ENCODE measurements around the gene ZFAND6.
"Not testable (repeated sequence)": the region's sequence is repeated elsewhere in the genome, so short reads cannot be mapped to it uniquely, and the experiment has no call there.

ZFAND6 gene

GRCh38 chr15:80090879-80091503 lies 31.5 kb downstream of the ZFAND6 start:
- DNase-seq (ENCODE audit: low read depth in 1 of 2, low spot score in 1 of 2), result peak in 1 of 2 experiments; percentile 11
- in situ Hi-C loops (cut with HindIII; ENCODE audit: low pct_unique_long_range_greater_than_20kb, low sequenced_read_pairs), result no loop called here
- no peak for TF ChIP-seq JUND (IDR thresholded peaks at IDR 0.05; ENCODE audit: low read depth)

GRCh38 chr15:80093854-80094418 lies 34.5 kb downstream of the ZFAND6 start:
- TF ChIP-seq JUND (IDR thresholded peaks at IDR 0.05; ENCODE audit: low read depth), result no peak
- in situ Hi-C loops (cut with HindIII; ENCODE audit: low pct_unique_long_range_greater_than_20kb, low sequenced_read_pairs), result no loop called here
- DNase-seq (ENCODE audit: low read depth in 1 of 2, low spot score in 1 of 2), result peak in 1 of 2 experiments; percentile 35

DNA sequence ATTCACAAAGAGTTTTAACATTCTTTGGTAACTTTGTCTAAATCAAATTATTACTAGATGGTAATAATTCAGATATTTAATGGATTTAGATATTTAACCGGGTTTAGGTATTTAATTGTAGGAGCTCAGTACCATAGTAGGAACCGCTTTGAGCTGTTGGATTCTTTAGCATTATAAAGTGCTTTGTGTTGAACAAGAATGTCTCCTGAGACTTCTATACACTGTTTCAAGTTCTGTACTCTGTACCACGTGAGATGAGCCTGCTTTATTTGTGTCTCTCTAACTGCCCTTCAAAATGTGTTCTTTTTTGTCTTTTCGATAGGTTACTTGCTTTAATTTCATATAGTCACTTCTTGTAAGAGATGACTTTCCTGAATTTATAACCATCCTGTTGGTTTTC lies 36.0 kb downstream of the ZFAND6 start:
- in situ Hi-C loops (cut with HindIII; ENCODE audit: low pct_unique_long_range_greater_than_20kb, low sequenced_read_pairs), result no loop called here
- no peak for TF ChIP-seq JUND (IDR thresholded peaks at IDR 0.05; ENCODE audit: low read depth)
- no peak for DNase-seq (ENCODE audit: low read depth in 1 of 2, low spot score in 1 of 2)

DNA sequence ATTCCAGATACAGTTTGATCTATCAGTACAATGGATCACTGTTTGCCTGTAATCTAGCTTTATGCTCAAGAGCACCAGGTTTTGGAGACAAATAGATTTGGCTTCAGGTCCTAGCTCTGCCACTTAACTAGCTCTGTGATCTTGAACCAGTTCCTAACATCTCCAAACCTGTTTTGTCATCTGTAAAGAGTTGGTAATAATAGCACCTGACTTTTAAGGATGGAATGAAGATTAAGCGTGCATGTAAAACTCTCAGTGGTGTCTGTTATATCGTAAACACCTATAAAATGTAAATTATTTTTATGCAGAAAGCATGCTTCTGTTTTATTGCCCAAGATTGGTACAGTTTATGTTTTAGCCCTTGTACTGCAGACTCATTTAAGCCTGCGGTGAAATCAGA lies 36.5 kb downstream of the ZFAND6 start:
- in situ Hi-C loops (cut with HindIII; ENCODE audit: low pct_unique_long_range_greater_than_20kb, low sequenced_read_pairs), result no loop called here
- DNase-seq (ENCODE audit: low read depth in 1 of 2, low spot score in 1 of 2), result peak in 1 of 2 experiments; percentile 43
- TF ChIP-seq JUND (IDR thresholded peaks at IDR 0.05; ENCODE audit: low read depth), result no peak

DNA sequence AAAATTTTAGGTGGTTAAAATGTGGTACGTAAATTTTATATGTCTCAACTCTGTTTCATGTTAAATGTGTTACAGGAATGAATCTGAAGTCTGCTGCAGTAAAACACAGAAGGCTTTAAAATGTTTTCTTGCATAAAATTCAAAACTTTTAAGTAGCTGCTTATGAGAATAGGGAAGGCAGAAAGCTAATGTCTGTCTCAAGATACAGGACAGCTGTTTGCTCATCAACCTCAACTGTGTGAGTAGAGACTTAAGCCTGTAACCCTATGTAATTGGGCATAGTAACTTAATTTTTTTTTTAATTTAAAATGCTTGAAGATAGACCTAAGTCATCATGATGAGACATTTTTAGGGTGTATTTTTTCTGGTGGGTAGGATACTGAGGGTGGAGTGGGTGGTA lies 38.9 kb downstream of the ZFAND6 start:
- no peak for TF ChIP-seq JUND (IDR thresholded peaks at IDR 0.05; ENCODE audit: low read depth)
- no peak for DNase-seq (ENCODE audit: low read depth in 1 of 2, low spot score in 1 of 2)
- in situ Hi-C loops (cut with HindIII; ENCODE audit: low pct_unique_long_range_greater_than_20kb, low sequenced_read_pairs), result no loop called here

- no peak for TF ChIP-seq JUND (IDR thresholded peaks at IDR 0.05; ENCODE audit: low read depth)
- DNase-seq (ENCODE audit: low read depth in 1 of 2, low spot score in 1 of 2), result peak in 1 of 2 experiments; percentile 37
- in situ Hi-C loops (cut with HindIII; ENCODE audit: low pct_unique_long_range_greater_than_20kb, low sequenced_read_pairs), result no loop called here
These were observed 39.8 kb downstream of the ZFAND6 start for GRCh38 chr15:80099241-80099640.

GRCh38 chr15:80099662-80100061 lies 40.2 kb downstream of the ZFAND6 start:
- in situ Hi-C loops (cut with HindIII; ENCODE audit: low pct_unique_long_range_greater_than_20kb, low sequenced_read_pairs); DNase-seq (ENCODE audit: low read depth in 1 of 2, low spot score in 1 of 2): not testable (repeated sequence)

DNA sequence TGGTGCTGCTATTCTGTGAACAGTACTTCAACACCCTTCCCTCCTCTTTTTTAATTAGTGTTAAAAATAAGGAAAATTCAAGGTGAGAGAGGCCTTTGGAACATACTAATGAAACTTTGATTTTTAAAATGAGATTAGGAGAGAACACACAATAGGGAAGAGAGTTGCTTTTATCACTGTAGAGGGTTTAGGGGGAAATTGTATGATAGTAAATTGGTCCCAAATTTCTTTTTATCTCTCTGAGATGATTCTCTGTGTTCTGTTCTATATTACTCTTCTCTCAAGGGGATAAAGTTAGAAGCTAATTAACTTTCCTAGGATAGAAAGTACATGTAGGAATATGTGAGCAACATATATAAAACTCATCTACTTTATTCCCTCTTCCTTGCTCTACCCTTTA lies 40.8 kb downstream of the ZFAND6 start:
- TF ChIP-seq JUND (IDR thresholded peaks at IDR 0.05; ENCODE audit: low read depth), result no peak
- in situ Hi-C loops (cut with HindIII; ENCODE audit: low pct_unique_long_range_greater_than_20kb, low sequenced_read_pairs), result no loop called here
- no peak for DNase-seq (ENCODE audit: low read depth in 1 of 2, low spot score in 1 of 2)

- no peak for DNase-seq (ENCODE audit: low read depth in 1 of 2, low spot score in 1 of 2)
- in situ Hi-C loops (cut with HindIII; ENCODE audit: low pct_unique_long_range_greater_than_20kb, low sequenced_read_pairs), result no loop called here
- no peak for TF ChIP-seq JUND (IDR thresholded peaks at IDR 0.05; ENCODE audit: low read depth)
These were observed 45.7 kb downstream of the ZFAND6 start for GRCh38 chr15:80105193-80105592.

DNA sequence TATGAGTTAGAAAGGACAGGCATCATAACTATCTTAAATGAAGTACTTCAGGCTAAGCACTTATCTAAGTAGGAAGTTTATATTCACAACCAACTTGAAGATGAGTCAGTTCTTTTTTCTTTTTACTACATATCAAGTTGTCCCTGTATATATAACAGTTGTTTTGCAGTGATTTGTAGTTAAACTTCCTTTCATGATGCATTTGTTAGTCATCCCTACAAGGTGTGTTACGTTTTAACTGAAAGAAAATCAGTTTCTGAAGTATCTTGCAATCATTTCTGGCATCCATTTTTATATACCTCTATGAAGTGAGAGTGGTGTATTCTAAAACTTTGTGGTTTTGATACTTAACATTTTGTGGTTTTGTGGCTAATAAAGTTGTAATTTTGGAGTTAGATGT lies 46.1 kb downstream of the ZFAND6 start:
- in situ Hi-C loops (cut with HindIII; ENCODE audit: low pct_unique_long_range_greater_than_20kb, low sequenced_read_pairs), result no loop called here
- no peak for DNase-seq (ENCODE audit: low read depth in 1 of 2, low spot score in 1 of 2)
- no peak for TF ChIP-seq JUND (IDR thresholded peaks at IDR 0.05; ENCODE audit: low read depth)

- no peak for TF ChIP-seq JUND (IDR thresholded peaks at IDR 0.05; ENCODE audit: low read depth)
- DNase-seq (ENCODE audit: low read depth in 1 of 2, low spot score in 1 of 2), result no peak
- in situ Hi-C loops (cut with HindIII; ENCODE audit: low pct_unique_long_range_greater_than_20kb, low sequenced_read_pairs), result no loop called here
These were observed 46.6 kb downstream of the ZFAND6 start for GRCh38 chr15:80106051-80106450.

DNA sequence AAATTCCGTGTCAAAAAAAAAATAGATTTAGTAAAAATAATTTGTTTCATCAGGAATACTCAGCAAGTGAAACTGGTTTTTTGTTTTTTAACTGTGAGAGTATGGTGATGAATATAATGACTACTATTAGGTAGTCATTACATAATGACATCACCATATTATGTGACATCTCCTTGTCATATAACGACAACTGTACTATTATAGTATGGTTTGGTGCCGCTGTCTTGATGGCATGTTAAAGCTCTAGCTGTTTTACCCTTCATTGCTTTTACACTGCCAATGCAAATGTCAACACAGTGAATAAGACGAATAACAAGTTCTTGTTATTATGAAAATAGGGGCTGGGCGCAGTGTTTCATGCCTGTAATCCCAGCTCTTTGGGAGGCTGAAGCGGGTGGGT lies 47.7 kb downstream of the ZFAND6 start:
- DNase-seq (ENCODE audit: low read depth in 1 of 2, low spot score in 1 of 2), result no peak
- in situ Hi-C loops (cut with HindIII; ENCODE audit: low pct_unique_long_range_greater_than_20kb, low sequenced_read_pairs), result no loop called here
- no peak for TF ChIP-seq JUND (IDR thresholded peaks at IDR 0.05; ENCODE audit: low read depth)

GRCh38 chr15:80107774-80108173 lies 48.3 kb downstream of the ZFAND6 start:
- no peak for TF ChIP-seq JUND (IDR thresholded peaks at IDR 0.05; ENCODE audit: low read depth)
- in situ Hi-C loops (cut with HindIII; ENCODE audit: low pct_unique_long_range_greater_than_20kb, low sequenced_read_pairs), result no loop called here
- DNase-seq (ENCODE audit: low read depth in 1 of 2, low spot score in 1 of 2), result no peak

DNA sequence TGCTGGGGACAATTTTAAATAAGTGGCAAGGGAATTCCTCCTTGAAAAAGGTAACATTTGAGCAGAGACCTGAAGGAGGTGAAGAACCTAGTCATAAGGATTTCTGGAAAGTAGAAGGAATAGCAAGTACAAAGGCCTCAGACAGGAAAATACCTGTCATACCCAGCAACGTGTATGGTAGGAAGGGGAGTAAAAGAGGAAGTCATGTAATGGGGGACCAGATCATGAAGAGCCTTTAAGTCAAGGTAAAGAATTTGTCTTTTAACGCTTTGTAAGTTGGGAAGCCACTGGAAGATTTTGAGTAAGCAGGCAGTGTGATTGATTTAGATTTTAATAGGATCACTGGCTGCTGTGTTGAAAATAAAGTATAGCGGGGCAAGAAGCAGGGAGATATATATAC lies 49.9 kb downstream of the ZFAND6 start:
- no peak for TF ChIP-seq JUND (IDR thresholded peaks at IDR 0.05; ENCODE audit: low read depth)
- in situ Hi-C loops (cut with HindIII; ENCODE audit: low pct_unique_long_range_greater_than_20kb, low sequenced_read_pairs), result no loop called here
- no peak for DNase-seq (ENCODE audit: low read depth in 1 of 2, low spot score in 1 of 2)
